GM13976 (cell line): ENCODE data around the gene GTPBP1.

ENCODE experiments used
- DNase-seq: peaks from one replicate; pipeline ENCODE4 v3.0.0; 2012; ENCODE audit warnings: low spot score
- in situ Hi-C: fragments of 300-500 bp; cut with MboI; formaldehyde crosslinking; loops from one replicate; pipeline ENCODE4 v1.12.0; 2022; ENCODE audit warnings: low sequenced_read_pairs, mixed read lengths, inconsistent platforms; ENCODE audit not compliant: unreplicated experiment
- TF ChIP-seq, protein P1 (sequence below): IDR thresholded peaks from 2 replicates; pipeline ENCODE4 v1.5.1; 2012; ENCODE audit warnings: borderline replicate concordance, mild to moderate bottlenecking; ENCODE audit not compliant: insufficient read depth; ENCODE audit errors: extremely low read depth, missing control alignments, control extremely low read depth

GTPBP1 gene

DNA sequence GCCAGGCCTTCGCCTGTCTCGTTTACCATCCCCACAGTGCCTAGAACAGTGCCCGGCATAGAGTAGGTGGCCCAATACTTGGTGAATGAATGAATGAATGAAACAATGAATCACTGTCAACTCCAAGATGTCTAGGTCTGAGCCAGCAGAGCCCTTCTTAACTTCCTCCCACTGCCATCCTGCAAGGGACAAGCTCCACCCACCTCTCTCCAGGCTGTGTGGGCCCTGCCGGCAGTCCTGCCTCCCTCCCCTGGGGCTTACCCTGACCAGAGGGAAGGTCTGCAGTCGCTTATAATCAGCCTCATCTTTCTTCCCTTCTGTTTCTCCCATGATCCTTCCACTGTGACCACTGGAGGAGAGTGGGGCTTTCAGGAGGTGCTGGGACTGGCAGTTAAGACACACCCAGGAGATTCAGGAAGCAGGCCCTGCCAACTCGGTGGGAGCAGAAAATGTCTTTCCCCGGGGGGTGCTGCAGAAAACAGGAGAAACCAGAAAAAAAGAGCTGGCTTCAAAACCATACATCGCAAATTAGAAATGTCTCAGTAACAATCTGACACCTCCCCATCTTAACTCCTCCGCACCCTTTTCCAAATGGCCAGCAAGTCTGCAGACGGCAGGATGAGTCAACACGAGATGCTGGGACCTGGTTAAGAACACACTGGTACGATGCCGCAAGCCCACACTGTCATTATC is 76.8 kb downstream of the GTPBP1 start:
- peak; percentile 33 for DNase-seq
- TF ChIP-seq, protein P1, sequence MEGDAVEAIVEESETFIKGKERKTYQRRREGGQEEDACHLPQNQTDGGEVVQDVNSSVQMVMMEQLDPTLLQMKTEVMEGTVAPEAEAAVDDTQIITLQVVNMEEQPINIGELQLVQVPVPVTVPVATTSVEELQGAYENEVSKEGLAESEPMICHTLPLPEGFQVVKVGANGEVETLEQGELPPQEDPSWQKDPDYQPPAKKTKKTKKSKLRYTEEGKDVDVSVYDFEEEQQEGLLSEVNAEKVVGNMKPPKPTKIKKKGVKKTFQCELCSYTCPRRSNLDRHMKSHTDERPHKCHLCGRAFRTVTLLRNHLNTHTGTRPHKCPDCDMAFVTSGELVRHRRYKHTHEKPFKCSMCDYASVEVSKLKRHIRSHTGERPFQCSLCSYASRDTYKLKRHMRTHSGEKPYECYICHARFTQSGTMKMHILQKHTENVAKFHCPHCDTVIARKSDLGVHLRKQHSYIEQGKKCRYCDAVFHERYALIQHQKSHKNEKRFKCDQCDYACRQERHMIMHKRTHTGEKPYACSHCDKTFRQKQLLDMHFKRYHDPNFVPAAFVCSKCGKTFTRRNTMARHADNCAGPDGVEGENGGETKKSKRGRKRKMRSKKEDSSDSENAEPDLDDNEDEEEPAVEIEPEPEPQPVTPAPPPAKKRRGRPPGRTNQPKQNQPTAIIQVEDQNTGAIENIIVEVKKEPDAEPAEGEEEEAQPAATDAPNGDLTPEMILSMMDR = no peak
- in situ Hi-C loops = no loop called here
